HepG2 (cell line): ENCODE measurements around the gene ZNF786. TPM values are rescaled to one million over a fixed set of nuclear protein-coding genes. Genes with fewer than 3 reads are reported as not detected.

ENCODE experiments used
- ATRX ChIP-seq: sonication (generic); formaldehyde crosslinking; IDR thresholded peaks from 2 replicates; pipeline ENCODE4 v1.4.0; 2020; ENCODE audit warnings: missing genetic modification reagents, borderline replicate concordance
- CCAR2 ChIP-seq: fragments of 200-400 bp; formaldehyde crosslinking; optimal IDR thresholded peaks from 2 replicates; pipeline ENCODE3; 2018; ENCODE audit warnings: low read depth, mild to moderate bottlenecking, low read length, moderate library complexity
- EHMT2 ChIP-seq: fragments of 200-600 bp; sonication (generic); IDR thresholded peaks from 2 replicates; pipeline ENCODE4 v1.7.0; 2017; ENCODE audit warnings: antibody characterized with exemption, low read depth, low read length, borderline replicate concordance
- GZF1 ChIP-seq: sonication (generic); formaldehyde crosslinking; IDR thresholded peaks from 2 replicates; pipeline ENCODE4 v1.5.1; 2020; ENCODE audit warnings: mild to moderate bottlenecking, missing genetic modification reagents
- HNRNPH1 ChIP-seq: fragments of 200-400 bp; formaldehyde crosslinking; optimal IDR thresholded peaks from 2 replicates; pipeline ENCODE3; 2017; ENCODE audit warnings: mild to moderate bottlenecking, low read depth, low read length
- KDM4B ChIP-seq: sonication (generic); formaldehyde crosslinking; IDR thresholded peaks from 2 replicates; pipeline ENCODE4 v1.4.0; 2020; ENCODE audit warnings: missing genetic modification reagents
- MIER3 ChIP-seq: IDR thresholded peaks from 2 replicates; pipeline ENCODE4 v1.6.1; 2016; ENCODE audit warnings: missing compliant biosample characterization, borderline replicate concordance
- NFIB ChIP-seq: sonication (generic); formaldehyde crosslinking; IDR thresholded peaks from 2 replicates; pipeline ENCODE4 v1.9.0; 2021; ENCODE audit warnings: missing genetic modification reagents, mild to moderate bottlenecking, borderline replicate concordance
- REL ChIP-seq: sonication (generic); formaldehyde crosslinking; conservative IDR thresholded peaks from 2 replicates; pipeline ENCODE4 v1.8.0; 2022; ENCODE audit warnings: mild to moderate bottlenecking, missing genetic modification reagents, moderate library complexity
- SKI ChIP-seq: fragments of 450-650 bp; IDR thresholded peaks from one replicate; pipeline ENCODE4 v1.6.1; 2018; ENCODE audit warnings: mild to moderate bottlenecking; ENCODE audit not compliant: partially characterized antibody
- SMARCE1 ChIP-seq: fragments of 450-650 bp; IDR thresholded peaks from 2 replicates; pipeline ENCODE4 v1.6.1; 2017; ENCODE audit warnings: borderline replicate concordance
- SNAPC2 ChIP-seq: sonication (generic); formaldehyde crosslinking; IDR thresholded peaks from 2 replicates; pipeline ENCODE4 v1.8.1; 2022; ENCODE audit warnings: mild to moderate bottlenecking, missing genetic modification reagents
- SUZ12 ChIP-seq: fragments of 150-350 bp; IDR thresholded peaks from 2 replicates; pipeline ENCODE4 v1.6.1; 2014; ENCODE audit warnings: low read depth, low read length
- TBP ChIP-seq: sonication (generic); formaldehyde crosslinking; IDR thresholded peaks from 2 replicates; pipeline ENCODE4 v1.5.0; 2020; ENCODE audit warnings: missing genetic modification reagents
- ZNF230 ChIP-seq: sonication (generic); formaldehyde crosslinking; IDR thresholded peaks from 2 replicates; pipeline ENCODE4 v1.4.0; 2020; ENCODE audit warnings: mild to moderate bottlenecking, missing genetic modification reagents
- ZNF251 ChIP-seq: sonication (generic); formaldehyde crosslinking; IDR thresholded peaks from 2 replicates; pipeline ENCODE4 v1.9.0; 2021; ENCODE audit warnings: mild to moderate bottlenecking, missing genetic modification reagents
- ZNF354B ChIP-seq: sonication (generic); formaldehyde crosslinking; IDR thresholded peaks from 2 replicates; pipeline ENCODE4 v1.8.0; 2022; ENCODE audit warnings: mild to moderate bottlenecking, missing genetic modification reagents
- ZNF383 ChIP-seq: sonication (generic); formaldehyde crosslinking; IDR thresholded peaks from 2 replicates; pipeline ENCODE4 v1.4.0; 2020; ENCODE audit warnings: missing genetic modification reagents, mild to moderate bottlenecking, borderline replicate concordance
- ZNF496 ChIP-seq: sonication (generic); formaldehyde crosslinking; IDR thresholded peaks from 2 replicates; pipeline ENCODE4 v1.8.1; 2023; ENCODE audit warnings: mild to moderate bottlenecking, moderate library complexity, missing genetic modification reagents; ENCODE audit not compliant: insufficient replicate concordance
- ZNF512 ChIP-seq: sonication (generic); formaldehyde crosslinking; IDR thresholded peaks from 2 replicates; pipeline ENCODE4 v1.4.0; 2020; ENCODE audit warnings: mild to moderate bottlenecking, missing genetic modification reagents
- ZNF547 ChIP-seq: sonication (generic); formaldehyde crosslinking; IDR thresholded peaks from 2 replicates; pipeline ENCODE4 v1.5.1; 2020; ENCODE audit warnings: mild to moderate bottlenecking, missing genetic modification reagents
- ZNF562 ChIP-seq: sonication (generic); formaldehyde crosslinking; IDR thresholded peaks from 2 replicates; pipeline ENCODE4 v1.8.0; 2022; ENCODE audit warnings: missing genetic modification reagents, borderline replicate concordance
- ZNF749 ChIP-seq: sonication (generic); formaldehyde crosslinking; IDR thresholded peaks from 2 replicates; pipeline ENCODE4 v1.8.0; 2022; ENCODE audit warnings: mild to moderate bottlenecking, missing genetic modification reagents, moderate library complexity, borderline replicate concordance
- ZNF775 ChIP-seq: sonication (generic); formaldehyde crosslinking; IDR thresholded peaks from 2 replicates; pipeline ENCODE4 v1.4.0; 2020; ENCODE audit warnings: missing genetic modification reagents, mild to moderate bottlenecking, moderate library complexity, borderline replicate concordance
- ZNF784 ChIP-seq: sonication (generic); formaldehyde crosslinking; IDR thresholded peaks from 2 replicates; pipeline ENCODE4 v1.5.1; 2020; ENCODE audit warnings: missing genetic modification reagents, mild to moderate bottlenecking, borderline replicate concordance
- polyA plus RNA-seq, 8 experiments: library from polyadenylated mRNA; depleted of rRNA in 3 of 8; stranded (reverse) in 7 of 8; unstranded in 1 of 8; fragments of >200 nt; fragmentation: Illumina TruSeq in 4 of 8; extraction: Trizol in 4 of 8; gene quantifications; 2 replicates each; pipeline versions ENCODE4 v1.2.1 to v1.2.3, GENCODE V29; 2011 to 2016; ENCODE audit warnings: low read depth in 4 of 8, missing spikeins in 1 of 8, mixed read lengths in 1 of 8; ENCODE audit not compliant: insufficient read depth in 1 of 8
- total RNA-seq, 5 experiments: library from RNA; depleted of rRNA; stranded (reverse); fragments of >200 nt; fragmentation: Illumina TruSeq; extraction: Trizol; gene quantifications; 2 replicates each; pipeline ENCODE4 v1.2.3, GENCODE V29; 2016; ENCODE audit warnings: low read depth in 1 of 5
- TF ChIP-seq, protein P1 (sequence below): sonication (generic); formaldehyde crosslinking; conservative IDR thresholded peaks from 2 replicates; pipeline ENCODE4 v1.8.1; 2023; ENCODE audit warnings: missing genetic modification reagents

The ZNF786 gene
- total and polyA plus RNA-seq, 2 of the 13 experiments (the other 11 are each of a cell fraction or from before 2014, with no cell fraction given), result 2.0 to 4.0 TPM

- TF ChIP-seq GZF1 (CRISPR knock-in tag), result peak; percentile 96
- peak; percentile 87 for TF ChIP-seq ZNF749 (CRISPR knock-in tag)
- no peak for TF ChIP-seq ZNF251 (CRISPR knock-in tag)
- TF ChIP-seq REL, result peak; percentile 88
- no peak for TF ChIP-seq ZNF496 (CRISPR knock-in tag)
- TF ChIP-seq SUZ12, result peak; percentile 67
- peak; percentile 72 for TF ChIP-seq SKI
- peak; percentile 90; the same call in 1 of the 2 replicates for TF ChIP-seq MIER3 (CRISPR knock-in tag)
- peak; percentile 98 for TF ChIP-seq HNRNPH1
- peak; percentile 28; the same call in 1 of the 2 replicates for TF ChIP-seq ZNF354B (CRISPR knock-in tag)
- TF ChIP-seq ZNF784, result no peak
- no peak; the same call in 1 of the 2 replicates for TF ChIP-seq SNAPC2 (CRISPR knock-in tag)
- TF ChIP-seq ZNF562 (CRISPR knock-in tag), result no peak
- 0 out of 2 replicates have a peak, but pooled peaks have one; percentile 91 for TF ChIP-seq KDM4B (CRISPR knock-in tag)
- no peak for TF ChIP-seq EHMT2
- no peak for TF ChIP-seq ATRX (CRISPR knock-in tag)
- no peak; the same call in 1 of the 2 replicates for TF ChIP-seq ZNF383 (CRISPR knock-in tag)
- TF ChIP-seq ZNF547, result peak; percentile 84
- peak; percentile 79; the same call in 1 of the 2 replicates for TF ChIP-seq ZNF230 (CRISPR knock-in tag)
- TF ChIP-seq CCAR2, result no peak
- TF ChIP-seq, protein P1, sequence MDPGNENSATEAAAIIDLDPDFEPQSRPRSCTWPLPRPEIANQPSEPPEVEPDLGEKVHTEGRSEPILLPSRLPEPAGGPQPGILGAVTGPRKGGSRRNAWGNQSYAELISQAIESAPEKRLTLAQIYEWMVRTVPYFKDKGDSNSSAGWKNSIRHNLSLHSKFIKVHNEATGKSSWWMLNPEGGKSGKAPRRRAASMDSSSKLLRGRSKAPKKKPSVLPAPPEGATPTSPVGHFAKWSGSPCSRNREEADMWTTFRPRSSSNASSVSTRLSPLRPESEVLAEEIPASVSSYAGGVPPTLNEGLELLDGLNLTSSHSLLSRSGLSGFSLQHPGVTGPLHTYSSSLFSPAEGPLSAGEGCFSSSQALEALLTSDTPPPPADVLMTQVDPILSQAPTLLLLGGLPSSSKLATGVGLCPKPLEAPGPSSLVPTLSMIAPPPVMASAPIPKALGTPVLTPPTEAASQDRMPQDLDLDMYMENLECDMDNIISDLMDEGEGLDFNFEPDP (CRISPR knock-in tag), result no peak
- no peak for TF ChIP-seq ZNF512 (CRISPR knock-in tag)
- TF ChIP-seq NFIB (CRISPR knock-in tag), result no peak
- 0 out of 2 replicates have a peak, but pooled peaks have one; percentile 68 for TF ChIP-seq TBP
- TF ChIP-seq SMARCE1, result no peak
- no peak for TF ChIP-seq ZNF775 (CRISPR knock-in tag)
Measured at GRCh38 chr7:149125863-149126661, 35.5 kb upstream of the ZNF786 start, which contains the start of gene ZNF425 (continued).
